Mesenchymal stem cell (in vitro differentiated cells and primary cell): ENCODE results near the gene ATOSA.

Source experiments
- DNase-seq: peaks from one replicate; pipeline ENCODE4 v3.0.0-alpha.2; 2013
- H2AFZ ChIP-seq: one replicate; pipeline ENCODE4 v1.6.1; 2013; ENCODE audit warnings: low read depth, mild to moderate bottlenecking, control low read depth, inconsistent platforms, low read length, moderate library complexity
- H2AK5ac ChIP-seq: 2 replicates; pipeline ENCODE4 v1.6.1; 2013; ENCODE audit warnings: low read length, moderate library complexity, mild to moderate bottlenecking, inconsistent platforms; ENCODE audit not compliant: severe bottlenecking
- H2BK120ac ChIP-seq: one replicate; pipeline ENCODE4 v1.6.1; 2013; ENCODE audit warnings: low read depth, mild to moderate bottlenecking, inconsistent platforms, low read length, moderate library complexity
- H2BK12ac ChIP-seq, 2 experiments: one replicate each; pipeline ENCODE4 v1.6.1; 2013; ENCODE audit warnings: inconsistent platforms in 2 of 2, low read length in 2 of 2, mild to moderate bottlenecking in 2 of 2, moderate library complexity in 2 of 2, control low read depth in 1 of 2
- H2BK15ac ChIP-seq: one replicate; pipeline ENCODE4 v1.6.1; 2013; ENCODE audit warnings: mild to moderate bottlenecking, low read depth, inconsistent platforms; ENCODE audit not compliant: poor library complexity, severe bottlenecking
- H2BK5ac ChIP-seq: 2 replicates; pipeline ENCODE4 v1.6.1; 2013; ENCODE audit warnings: low read depth, mild to moderate bottlenecking, low read length, control low read depth, inconsistent platforms; ENCODE audit not compliant: poor library complexity, severe bottlenecking
- H3K14ac ChIP-seq, 2 experiments: one replicate each; pipeline ENCODE4 v1.6.1; 2013; ENCODE audit warnings: inconsistent platforms in 2 of 2, low read length in 2 of 2, control low read depth in 1 of 2, mild to moderate bottlenecking in 1 of 2, moderate library complexity in 1 of 2
- H3K18ac ChIP-seq, 2 experiments: one replicate each; pipeline ENCODE4 v1.6.1; 2013; ENCODE audit warnings: inconsistent platforms in 2 of 2, low read length in 2 of 2, control low read depth in 1 of 2, low read depth in 1 of 2, mild to moderate bottlenecking in 1 of 2
- H3K23ac ChIP-seq, 2 experiments: one replicate each; pipeline ENCODE4 v1.6.1; 2013; ENCODE audit warnings: inconsistent platforms in 2 of 2, low read length in 2 of 2, mild to moderate bottlenecking in 2 of 2, moderate library complexity in 2 of 2, control low read depth in 1 of 2
- H3K27ac ChIP-seq: 2 replicates; pipeline ENCODE4 v1.5.1; 2013; ENCODE audit warnings: mild to moderate bottlenecking, moderate library complexity, low read length, control low read depth, inconsistent platforms; ENCODE audit not compliant: poor library complexity, severe bottlenecking
- H3K27me3 ChIP-seq, 2 experiments: 2 replicates each; pipeline versions ENCODE4 v1.6.1 to v1.7.0; 2013; ENCODE audit warnings: low read length in 2 of 2, mild to moderate bottlenecking in 2 of 2, moderate library complexity in 2 of 2, control low read depth in 1 of 2, inconsistent platforms in 1 of 2; ENCODE audit not compliant: control insufficient read depth in 1 of 2, insufficient read depth in 1 of 2
- H3K36me3 ChIP-seq, 2 experiments: 2 replicates each; pipeline versions ENCODE4 v1.6.1 to v1.7.0; 2013; ENCODE audit warnings: low read length in 2 of 2, control low read depth in 1 of 2, inconsistent platforms in 1 of 2, low read depth in 1 of 2, mild to moderate bottlenecking in 1 of 2; ENCODE audit not compliant: insufficient read depth in 2 of 2, control insufficient read depth in 1 of 2
- H3K4ac ChIP-seq, 2 experiments: one replicate each; pipeline ENCODE4 v1.6.1; 2013; ENCODE audit warnings: inconsistent platforms in 2 of 2, low read length in 2 of 2, mild to moderate bottlenecking in 2 of 2, moderate library complexity in 2 of 2, control low read depth in 1 of 2, low read depth in 1 of 2
- H3K4me1 ChIP-seq: 2 replicates; pipeline ENCODE4 v1.6.1; 2013; ENCODE audit warnings: low read depth, low read length, control low read depth; ENCODE audit not compliant: control insufficient read depth, insufficient read depth
- H3K4me2 ChIP-seq: 2 replicates; pipeline ENCODE4 v1.6.1; 2013; ENCODE audit warnings: low read length, mild to moderate bottlenecking, inconsistent platforms; ENCODE audit not compliant: poor library complexity, severe bottlenecking
- H3K4me3 ChIP-seq, 2 experiments: 2 replicates each; pipeline versions ENCODE4 v1.5.1 to v1.7.0; 2013; ENCODE audit warnings: low read length in 2 of 2, mild to moderate bottlenecking in 2 of 2, control low read depth in 1 of 2, low read depth in 1 of 2; ENCODE audit not compliant: insufficient read depth in 1 of 2
- H3K79me1 ChIP-seq: replicated peaks from 2 replicates; pipeline ENCODE4 v1.6.1; 2013; ENCODE audit warnings: mild to moderate bottlenecking, control low read depth, low read length, inconsistent platforms; ENCODE audit not compliant: poor library complexity, severe bottlenecking
- H3K9ac ChIP-seq: 2 replicates; pipeline ENCODE4 v1.7.0; 2013; ENCODE audit warnings: mild to moderate bottlenecking, low read length, moderate library complexity
- H3K9me3 ChIP-seq: 2 replicates; pipeline ENCODE4 v1.7.0; 2013; ENCODE audit warnings: mild to moderate bottlenecking, low read length; ENCODE audit not compliant: control insufficient read depth
- H4K8ac ChIP-seq: one replicate; pipeline ENCODE4 v1.6.1; 2013; ENCODE audit warnings: inconsistent platforms, mild to moderate bottlenecking, low read length, moderate library complexity
- H4K91ac ChIP-seq: one replicate; pipeline ENCODE4 v1.6.1; 2013; ENCODE audit warnings: mild to moderate bottlenecking, low read length, inconsistent platforms
- WGBS: methylation state at CpG from one replicate; pipeline ENCODE4 v1.1.7; 2013; ENCODE audit warnings: mixed read lengths; 5-methylcytosine and 5-hydroxymethylcytosine counted together

Gene ATOSA

DNA sequence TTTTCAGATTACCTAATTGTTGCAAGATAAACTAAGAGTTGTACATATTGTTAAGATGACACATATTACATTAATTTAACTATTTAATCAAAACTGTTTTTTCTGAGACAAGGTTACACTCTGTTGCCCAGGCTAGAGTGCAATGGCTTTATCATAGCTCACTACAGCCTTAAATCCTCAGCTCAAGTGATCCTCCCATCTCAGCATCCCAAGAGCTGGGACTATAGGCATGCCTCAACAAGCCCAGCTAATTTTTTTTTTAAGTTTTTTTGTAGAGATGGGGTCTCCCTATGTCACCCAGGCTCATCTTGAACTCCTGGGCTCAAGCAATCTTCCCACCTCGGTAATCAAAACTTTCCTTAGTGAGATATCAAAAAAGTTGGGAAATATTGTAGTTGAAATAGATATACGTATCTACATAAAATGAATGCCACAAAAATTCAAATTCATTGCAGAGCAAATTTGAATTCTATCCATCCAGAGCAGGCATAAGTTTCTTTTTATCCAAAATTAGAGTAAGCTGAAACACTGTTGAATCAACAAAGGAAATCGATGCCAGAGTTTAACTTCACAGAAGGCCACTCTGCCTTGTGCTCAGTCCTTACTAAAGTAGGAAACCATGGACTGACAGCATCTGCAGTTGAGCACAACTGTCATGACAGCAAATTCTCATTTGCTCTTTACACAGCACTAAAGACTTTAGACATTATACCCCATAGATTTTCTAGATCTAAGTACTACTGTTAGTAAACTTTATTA lies 15.5 kb downstream of the ATOSA start:
- no peak overlapping the region for H3K27ac ChIP-seq
- peaks cover 6 to 96% of the 10 kb centered on the region in 2 experiments for H3K36me3 ChIP-seq
- H3K4ac ChIP-seq: peak overlapping the region in 1 of 2 experiments; percentile 49
- peak overlapping the region in 1 of 2 experiments; percentile 34 for H3K18ac ChIP-seq
- H2BK120ac ChIP-seq: no peak overlapping the region
- no peak for DNase-seq
- H2BK5ac ChIP-seq: peak overlapping the region; percentile 38
- no peak overlapping the region for H4K91ac ChIP-seq
- no peak overlapping the region for H4K8ac ChIP-seq
- no peak overlapping the region for H2BK12ac ChIP-seq
- H2AK5ac ChIP-seq: no peak overlapping the region
- no peaks in the 10 kb centered on the region for H3K4me1 ChIP-seq
- no peaks in the 10 kb centered on the region for H3K9me3 ChIP-seq
- no peak overlapping the region for H2AFZ ChIP-seq
- H2BK15ac ChIP-seq: no peak overlapping the region
- H3K23ac ChIP-seq: no peak overlapping the region
- H3K14ac ChIP-seq: no peak overlapping the region
- H3K4me3 ChIP-seq: no peak overlapping the region
- peaks cover 13% of the 10 kb centered on the region for H3K79me1 ChIP-seq
- WGBS: 98% methylated on average over 2 of the region's 3 CpGs
- no peak overlapping the region for H3K4me2 ChIP-seq
- no peaks in the 10 kb centered on the region for H3K27me3 ChIP-seq
- no peak overlapping the region for H3K9ac ChIP-seq

DNA sequence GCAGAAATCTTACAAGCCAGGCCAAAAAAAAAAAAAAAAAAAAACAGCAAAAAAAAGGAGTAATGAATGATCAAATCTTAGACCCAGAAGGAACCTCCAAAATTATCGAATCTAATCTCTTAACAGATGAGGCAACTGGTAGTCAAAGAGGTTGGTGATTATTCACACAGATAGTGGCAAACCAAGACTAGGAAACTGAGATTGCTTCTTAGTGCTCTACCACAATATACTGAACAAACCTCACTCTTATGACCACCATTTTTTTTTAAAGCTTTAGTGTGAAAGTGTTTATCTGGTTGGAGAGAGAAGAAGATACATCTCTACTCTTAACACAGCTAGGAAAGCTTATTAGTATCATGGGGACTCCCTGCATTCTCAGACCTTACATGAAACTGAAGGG lies 17.3 kb downstream of the ATOSA start:
- no peak overlapping the region for H3K4me3 ChIP-seq
- no peak overlapping the region for H2AK5ac ChIP-seq
- H4K91ac ChIP-seq: no peak overlapping the region
- H2BK120ac ChIP-seq: no peak overlapping the region
- WGBS: no CpG with 5 or more reads among the region's 1 CpG
- no peak for DNase-seq
- H3K4me2 ChIP-seq: no peak overlapping the region
- peaks cover 10% of the 10 kb centered on the region for H3K79me1 ChIP-seq
- H4K8ac ChIP-seq: no peak overlapping the region
- no peaks in the 10 kb centered on the region for H3K9me3 ChIP-seq
- H3K23ac ChIP-seq: no peak overlapping the region
- no peak overlapping the region for H2AFZ ChIP-seq
- H3K18ac ChIP-seq: no peak overlapping the region
- no peak overlapping the region for H3K4ac ChIP-seq
- H2BK15ac ChIP-seq: no peak overlapping the region
- H3K9ac ChIP-seq: no peak overlapping the region
- H3K36me3 ChIP-seq: peaks cover 6 to 88% of the 10 kb centered on the region in 2 experiments
- H3K27ac ChIP-seq: no peak overlapping the region
- H3K14ac ChIP-seq: no peak overlapping the region
- no peaks in the 10 kb centered on the region for H3K4me1 ChIP-seq
- H2BK5ac ChIP-seq: no peak overlapping the region
- no peaks in the 10 kb centered on the region for H3K27me3 ChIP-seq
- no peak overlapping the region for H2BK12ac ChIP-seq

DNA sequence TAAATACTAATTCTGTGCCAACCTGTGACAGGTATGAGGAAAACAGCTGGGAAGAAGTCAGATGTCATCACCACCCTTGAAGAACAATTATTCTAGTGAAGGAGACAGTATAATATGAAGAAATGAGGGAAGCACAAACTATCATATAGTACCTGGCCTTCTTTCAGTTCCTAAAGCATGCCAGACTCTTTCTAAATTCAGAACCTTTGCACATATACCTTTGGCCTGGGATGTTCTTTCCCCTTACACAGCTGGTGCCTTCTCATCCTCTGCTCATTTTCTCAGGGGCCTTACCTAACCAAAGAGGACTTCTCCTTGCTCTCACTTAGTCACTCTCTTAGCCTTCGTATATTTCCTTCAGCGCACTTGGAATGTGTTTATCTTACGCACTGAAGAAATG lies 19.0 kb downstream of the ATOSA start:
- Histone ChIP-seq H3K9ac (no peak overlapping the region), H2BK120ac (no peak overlapping the region), H2BK5ac (no peak overlapping the region), H3K4me3 (no peak overlapping the region), H3K79me1 (peaks cover 8% of the 10 kb centered on the region), H3K27ac (no peak overlapping the region), H3K18ac (no peak overlapping the region), H3K4ac (no peak overlapping the region), H3K27me3 (no peaks in the 10 kb centered on the region), H3K36me3 (peaks cover 6 to 88% of the 10 kb centered on the region in 2 experiments), H4K8ac (no peak overlapping the region), H2AK5ac (no peak overlapping the region), H2BK15ac (no peak overlapping the region), H2AFZ (no peak overlapping the region), H3K14ac (no peak overlapping the region), H3K23ac (no peak overlapping the region), H4K91ac (no peak overlapping the region), H3K4me1 (no peaks in the 10 kb centered on the region), H3K9me3 (no peaks in the 10 kb centered on the region), H2BK12ac (no peak overlapping the region), H3K4me2 (no peak overlapping the region)
- WGBS: no CpG with 5 or more reads among the region's 3 CpGs
- no peak for DNase-seq

DNA sequence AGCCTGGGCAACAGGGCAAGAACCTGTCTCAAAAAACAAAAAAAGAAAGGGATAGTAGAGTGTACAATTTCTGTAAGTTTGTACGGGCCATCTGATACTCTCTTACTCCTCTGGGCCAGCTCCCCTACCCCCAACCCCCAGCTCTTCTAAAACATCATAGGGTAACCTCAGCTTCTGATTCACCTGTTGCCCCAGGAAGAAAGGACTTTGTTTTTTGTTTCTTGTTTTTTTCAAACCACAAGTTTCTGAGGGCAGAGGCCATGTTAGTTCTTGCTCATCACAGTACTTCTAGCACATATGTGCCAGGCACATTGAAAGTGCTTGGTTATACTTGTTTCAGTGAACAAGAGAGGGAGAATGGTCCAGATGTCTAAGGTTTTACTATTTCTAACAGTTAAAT lies 20.2 kb downstream of the ATOSA start:
- H3K79me1 ChIP-seq: peaks cover 4% of the 10 kb centered on the region
- no CpG with 5 or more reads among the region's 1 CpG for WGBS
- H3K36me3 ChIP-seq: peaks cover 0 to 86% of the 10 kb centered on the region in 2 experiments
- no peaks in the 10 kb centered on the region for H3K9me3 ChIP-seq
- H2BK12ac ChIP-seq: no peak overlapping the region
- H2AK5ac ChIP-seq: no peak overlapping the region
- no peak overlapping the region for H3K23ac ChIP-seq
- no peak overlapping the region for H3K27ac ChIP-seq
- H3K4me3 ChIP-seq: no peak overlapping the region
- H2AFZ ChIP-seq: no peak overlapping the region
- no peak overlapping the region for H3K18ac ChIP-seq
- DNase-seq: no peak
- H3K4ac ChIP-seq: no peak overlapping the region
- H2BK15ac ChIP-seq: no peak overlapping the region
- H4K8ac ChIP-seq: no peak overlapping the region
- H2BK5ac ChIP-seq: no peak overlapping the region
- H3K14ac ChIP-seq: no peak overlapping the region
- no peak overlapping the region for H4K91ac ChIP-seq
- H3K4me1 ChIP-seq: no peaks in the 10 kb centered on the region
- no peak overlapping the region for H3K4me2 ChIP-seq
- no peak overlapping the region for H3K9ac ChIP-seq
- no peaks in the 10 kb centered on the region for H3K27me3 ChIP-seq
- H2BK120ac ChIP-seq: no peak overlapping the region
